ENCODE data around the gene LRRC2. TPM values are rescaled to one million over a fixed set of nuclear protein-coding genes. Genes with fewer than 3 reads are reported as not detected.

Gene LRRC2
- total RNA-seq, 1 experiment from 2014 or later, result 2.6 TPM

- WGBS (ENCODE audit: extremely low coverage, insufficient read length, low lambda C conversion rate), result no CpG with 5 or more reads among the region's 1 CpG
- Histone ChIP-seq H2BK20ac (ENCODE audit: low read depth, low read length, poor library complexity, severe bottlenecking) (no peak overlapping the region), H2BK120ac (ENCODE audit: low read depth, low read length, poor library complexity, severe bottlenecking) (no peak overlapping the region), H3K56ac (ENCODE audit: insufficient read length, low read depth, low read length) (no peak overlapping the region), H4K5ac (ENCODE audit: insufficient read length, low read depth, low read length) (no peak overlapping the region), H2AK5ac (ENCODE audit: insufficient read length, low read length) (no peak overlapping the region), H3T11ph (ENCODE audit: low read length) (no peak overlapping the region), H3K79me2 (ENCODE audit: insufficient read depth, low read length) (no peaks in the 10 kb centered on the region), H3K4me2 (ENCODE audit: insufficient read depth, insufficient read length, low read length) (no peak overlapping the region), H3K4me1 (ENCODE audit: insufficient read depth, low read length) (no peaks in the 10 kb centered on the region), H2AFZ (ENCODE audit: low read length) (no peak overlapping the region), H4K8ac (replicated peaks; ENCODE audit: insufficient read length, low read depth, low read length) (no peak overlapping the region), H2BK5ac (ENCODE audit: insufficient read length, low read length) (no peak overlapping the region), H3K27ac (ENCODE audit: insufficient read length, low read depth, low read length) (no peak overlapping the region), H4K91ac (ENCODE audit: insufficient read length, low read depth, low read length) (no peak overlapping the region), H3K27me3 (ENCODE audit: insufficient read depth, low read length) (no peaks in the 10 kb centered on the region; the same call in 1 of the 2 replicates), H3K79me1 (ENCODE audit: insufficient read depth, low read depth, low read length, poor library complexity, severe bottlenecking) (no peaks in the 10 kb centered on the region), H3K14ac (ENCODE audit: insufficient read depth, low read length) (no peak overlapping the region), H4K20me1 (ENCODE audit: control insufficient read depth, insufficient read depth, insufficient read length) (no peaks in the 10 kb centered on the region), H3K18ac (ENCODE audit: insufficient read length, low read depth, low read length) (no peak overlapping the region), H2BK15ac (ENCODE audit: low read depth, low read length) (no peak overlapping the region), H3K9ac (ENCODE audit: extremely low read depth, insufficient read length, low read length) (no peak overlapping the region), H3K23me2 (ENCODE audit: insufficient read length, low read depth, low read length, poor library complexity, severe bottlenecking) (no peaks in the 10 kb centered on the region), H3K23ac (ENCODE audit: insufficient read length, low read depth, low read length) (no peak overlapping the region), H2BK12ac (ENCODE audit: insufficient read length, low read depth, low read length) (no peak overlapping the region), H3K4ac (ENCODE audit: low read depth, low read length) (no peak overlapping the region), H3K9me3 (ENCODE audit: control insufficient read depth, low read depth, low read length) (no peaks in the 10 kb centered on the region)
- no peak for TF ChIP-seq CTCF (conservative IDR thresholded peaks at IDR 0.05)
- no peak for DNase-seq
- H3K4me1 Mint-ChIP-seq, result peaks cover 21 to 23% of the 10 kb centered on the region in 2 experiments
- peaks cover 8 to 16% (median 8%) of the 10 kb centered on the region in 3 experiments for H3K36me3 Mint-ChIP-seq (ENCODE audit: insufficient read depth in 1 of 3, low read depth in 3 of 3)
- H3K9me3 Mint-ChIP-seq, result peaks cover 14 to 15% of the 10 kb centered on the region in 2 experiments
- peaks cover 8% of the 10 kb centered on the region; the same call in 1 of the 2 replicates for H3K27me3 Mint-ChIP-seq (ENCODE audit: low read depth)
- no peak overlapping the region for H3K27ac Mint-ChIP-seq
- no peak overlapping the region for H3K4me3 Mint-ChIP-seq
Observed at GRCh38 chr3:46489875-46490274, 76.2 kb downstream of the LRRC2 start.
